Measurements from ENCODE around the gene LGALS7B.
"Not testable (repeated sequence)": the region's sequence is repeated elsewhere in the genome, so short reads cannot be mapped to it uniquely, and the experiment has no call there.

The LGALS7B gene

DNA sequence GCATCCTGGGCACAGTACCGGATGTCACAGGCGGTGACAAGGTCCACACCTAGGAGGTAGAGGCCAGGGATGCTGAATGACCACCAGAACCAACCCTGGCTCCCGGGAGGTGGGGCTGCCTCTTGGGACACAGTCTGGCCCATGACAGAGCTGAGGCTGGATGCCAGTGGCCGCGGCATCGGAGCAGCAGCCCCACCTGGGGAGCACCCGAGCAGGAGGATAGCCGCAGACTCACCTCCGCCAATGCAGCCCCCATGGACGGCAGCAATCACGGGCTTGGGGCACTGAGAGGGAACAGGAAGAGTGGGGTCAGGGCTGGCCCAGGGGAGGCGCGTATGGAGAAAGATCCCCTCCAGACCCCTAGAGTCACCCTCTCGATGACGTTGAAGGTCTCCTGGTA, 28.1 kb downstream of the LGALS7B start:
- no peaks in the 10 kb centered on the region for H3K9me3 ChIP-seq (ENCODE audit: control insufficient read depth in 5 of 5, low read length in 5 of 5)
- no peak overlapping the region for H3K9ac ChIP-seq (ENCODE audit: low read length in 5 of 5)
- H3K4me3 ChIP-seq (ENCODE audit: low read depth in 1 of 5, low read length in 5 of 5), result no peak overlapping the region
- H3K27me3 ChIP-seq (ENCODE audit: control insufficient read depth in 5 of 5, insufficient read depth in 4 of 5, low read length in 5 of 5), result no peaks in the 10 kb centered on the region
- H3K4me1 ChIP-seq (ENCODE audit: control insufficient read depth in 5 of 5, insufficient read depth in 5 of 5, low read length in 5 of 5), result peaks cover 0 to 6% (median 0%) of the 10 kb centered on the region in 5 donors
- H3K27ac ChIP-seq (ENCODE audit: low read depth, low read length), result no peak overlapping the region
- H3K36me3 ChIP-seq (ENCODE audit: control insufficient read depth in 5 of 5, insufficient read depth in 5 of 5, low read length in 5 of 5), result peaks cover 0 to 59% (median 54%) of the 10 kb centered on the region in 5 donors

GRCh38 chr19:38819231-38819920, 30.4 kb downstream of the LGALS7B start:
- Histone ChIP-seq H3K4me3 (ENCODE audit: low read depth in 1 of 5, low read length in 5 of 5) (no peak overlapping the region), H3K4me1 (ENCODE audit: control insufficient read depth in 5 of 5, insufficient read depth in 5 of 5, low read length in 5 of 5) (peaks cover 0 to 6% (median 0%) of the 10 kb centered on the region in 5 donors), H3K27ac (ENCODE audit: low read depth, low read length) (no peak overlapping the region), H3K9me3 (ENCODE audit: control insufficient read depth in 5 of 5, low read length in 5 of 5) (no peaks in the 10 kb centered on the region), H3K27me3 (ENCODE audit: control insufficient read depth in 5 of 5, insufficient read depth in 4 of 5, low read length in 5 of 5) (no peaks in the 10 kb centered on the region), H3K36me3 (ENCODE audit: control insufficient read depth in 5 of 5, insufficient read depth in 5 of 5, low read length in 5 of 5) (peaks cover 0 to 63% (median 56%) of the 10 kb centered on the region in 5 donors), H3K9ac (ENCODE audit: low read length in 5 of 5) (no peak overlapping the region)

GRCh38 chr19:38821230-38821825, 32.3 kb downstream of the LGALS7B start:
- not testable (repeated sequence) for H3K27ac ChIP-seq (ENCODE audit: low read depth, low read length); H3K4me1 ChIP-seq (ENCODE audit: control insufficient read depth in 5 of 5, insufficient read depth in 5 of 5, low read length in 5 of 5); H3K9ac ChIP-seq (ENCODE audit: low read length in 5 of 5); H3K9me3 ChIP-seq (ENCODE audit: control insufficient read depth in 5 of 5, low read length in 5 of 5); H3K4me3 ChIP-seq (ENCODE audit: low read depth in 1 of 5, low read length in 5 of 5); H3K27me3 ChIP-seq (ENCODE audit: control insufficient read depth in 5 of 5, insufficient read depth in 4 of 5, low read length in 5 of 5)
- peaks cover 0 to 57% (median 42%) of the 10 kb centered on the region in 5 donors for H3K36me3 ChIP-seq (ENCODE audit: control insufficient read depth in 5 of 5, insufficient read depth in 5 of 5, low read length in 5 of 5)

DNA sequence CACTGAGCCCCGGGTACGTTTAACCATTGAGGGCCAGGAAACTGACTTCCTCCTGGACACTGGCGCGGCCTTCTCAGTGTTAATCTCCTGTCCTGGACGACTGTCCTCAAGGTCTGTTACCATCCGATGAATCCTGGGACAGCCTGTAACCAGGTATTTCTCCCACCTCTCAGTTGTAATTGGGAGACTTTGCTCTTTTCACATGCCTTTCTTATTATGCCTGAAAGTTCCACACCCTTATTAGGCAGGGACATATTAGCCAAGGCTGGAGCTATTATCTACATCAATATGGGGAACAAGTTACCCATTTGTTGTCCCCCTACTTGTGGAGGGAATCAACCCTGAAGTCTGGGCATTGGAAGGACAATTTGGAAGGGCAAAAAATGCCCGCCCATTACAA, 36.9 kb downstream of the LGALS7B start:
- not testable (repeated sequence) for H3K27me3 ChIP-seq (ENCODE audit: control insufficient read depth in 5 of 5, insufficient read depth in 4 of 5, low read length in 5 of 5); H3K4me3 ChIP-seq (ENCODE audit: low read depth in 1 of 5, low read length in 5 of 5); H3K27ac ChIP-seq (ENCODE audit: low read depth, low read length); H3K9me3 ChIP-seq (ENCODE audit: control insufficient read depth in 5 of 5, low read length in 5 of 5); H3K9ac ChIP-seq (ENCODE audit: low read length in 5 of 5)
- Histone ChIP-seq H3K4me1 (ENCODE audit: control insufficient read depth in 5 of 5, insufficient read depth in 5 of 5, low read length in 5 of 5) (peaks cover 2 to 28% (median 21%) of the 10 kb centered on the region in 5 donors), H3K36me3 (ENCODE audit: control insufficient read depth in 5 of 5, insufficient read depth in 5 of 5, low read length in 5 of 5) (peaks cover 0 to 44% (median 21%) of the 10 kb centered on the region in 5 donors)

GRCh38 chr19:38826856-38827551, 38.0 kb downstream of the LGALS7B start:
- Histone ChIP-seq H3K36me3 (ENCODE audit: control insufficient read depth in 5 of 5, insufficient read depth in 5 of 5, low read length in 5 of 5) (peaks cover 0 to 41% (median 17%) of the 10 kb centered on the region in 5 donors), H3K27me3 (ENCODE audit: control insufficient read depth in 5 of 5, insufficient read depth in 4 of 5, low read length in 5 of 5) (no peaks in the 10 kb centered on the region), H3K27ac (ENCODE audit: low read depth, low read length) (no peak overlapping the region), H3K4me3 (ENCODE audit: low read depth in 1 of 5, low read length in 5 of 5) (no peak overlapping the region), H3K4me1 (ENCODE audit: control insufficient read depth in 5 of 5, insufficient read depth in 5 of 5, low read length in 5 of 5) (peaks cover 5 to 34% (median 28%) of the 10 kb centered on the region in 5 donors), H3K9me3 (ENCODE audit: control insufficient read depth in 5 of 5, low read length in 5 of 5) (no peaks in the 10 kb centered on the region), H3K9ac (ENCODE audit: low read length in 5 of 5) (peak overlapping the region in 2 of 5 donors; percentile 26 to 48)

DNA sequence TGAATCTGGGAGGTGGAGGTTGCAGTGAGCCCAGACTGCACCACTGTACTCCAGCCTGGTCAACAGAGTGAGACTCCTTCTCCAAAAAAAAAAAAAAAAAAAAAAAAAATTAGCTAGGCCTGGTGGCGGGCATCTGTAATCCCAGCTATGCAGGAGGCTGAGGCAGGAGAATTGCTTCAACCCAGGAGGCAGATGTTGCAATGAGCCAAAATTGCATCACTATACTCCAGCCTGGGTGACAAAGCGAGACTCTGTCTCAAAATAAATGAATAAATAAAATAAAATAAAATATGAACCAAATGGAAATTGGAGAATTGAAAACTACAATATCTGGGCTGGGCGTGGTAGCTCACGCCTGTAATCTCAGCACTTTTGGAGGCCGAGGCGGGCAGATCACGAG, 40.2 kb downstream of the LGALS7B start:
- Histone ChIP-seq H3K4me1 (ENCODE audit: control insufficient read depth in 5 of 5, insufficient read depth in 5 of 5, low read length in 5 of 5) (peaks cover 5 to 43% (median 34%) of the 10 kb centered on the region in 5 donors), H3K27ac (ENCODE audit: low read depth, low read length) (peak overlapping the region; percentile 100), H3K36me3 (ENCODE audit: control insufficient read depth in 5 of 5, insufficient read depth in 5 of 5, low read length in 5 of 5) (peaks cover 0 to 32% (median 10%) of the 10 kb centered on the region in 5 donors)
- H3K27me3 ChIP-seq (ENCODE audit: control insufficient read depth in 5 of 5, insufficient read depth in 4 of 5, low read length in 5 of 5); H3K9ac ChIP-seq (ENCODE audit: low read length in 5 of 5); H3K9me3 ChIP-seq (ENCODE audit: control insufficient read depth in 5 of 5, low read length in 5 of 5); H3K4me3 ChIP-seq (ENCODE audit: low read depth in 1 of 5, low read length in 5 of 5): not testable (repeated sequence)

GRCh38 chr19:38830039-38830733, 41.2 kb downstream of the LGALS7B start:
- Histone ChIP-seq H3K9me3 (ENCODE audit: control insufficient read depth in 5 of 5, low read length in 5 of 5) (no peaks in the 10 kb centered on the region), H3K9ac (ENCODE audit: low read length in 5 of 5) (peak overlapping the region in 2 of 5 donors; percentile 78 to 98), H3K27me3 (ENCODE audit: control insufficient read depth in 5 of 5, insufficient read depth in 4 of 5, low read length in 5 of 5) (no peaks in the 10 kb centered on the region), H3K4me3 (ENCODE audit: low read depth in 1 of 5, low read length in 5 of 5) (peak overlapping the region in 2 of 5 donors; percentile 97 to 99), H3K27ac (ENCODE audit: low read depth, low read length) (peak overlapping the region; percentile 100), H3K4me1 (ENCODE audit: control insufficient read depth in 5 of 5, insufficient read depth in 5 of 5, low read length in 5 of 5) (peaks cover 5 to 43% (median 34%) of the 10 kb centered on the region in 5 donors), H3K36me3 (ENCODE audit: control insufficient read depth in 5 of 5, insufficient read depth in 5 of 5, low read length in 5 of 5) (peaks cover 0 to 34% (median 10%) of the 10 kb centered on the region in 5 donors)

DNA sequence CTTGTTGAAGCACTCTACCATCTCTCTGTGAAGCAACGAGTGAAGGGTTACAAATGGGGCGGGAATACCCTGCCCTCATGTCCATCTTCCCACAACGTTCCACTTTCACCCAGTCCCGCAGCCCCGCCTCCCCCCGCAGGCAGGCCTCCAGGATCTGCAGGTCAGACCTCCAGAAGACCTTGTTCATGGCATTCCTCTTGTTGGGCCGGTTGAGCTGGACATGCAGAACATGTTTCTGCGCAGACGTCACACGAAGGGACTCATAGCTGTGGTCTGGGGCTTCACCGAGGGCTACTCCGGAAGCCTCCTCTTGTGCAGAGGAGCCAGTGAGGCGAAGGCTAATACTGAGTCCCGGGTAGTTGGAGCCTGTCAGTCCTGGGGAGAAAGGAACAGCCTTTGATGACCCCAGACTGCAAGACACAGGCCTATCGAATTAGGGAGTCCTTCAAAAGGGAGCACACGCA, 42.2 kb downstream of the LGALS7B start:
- Histone ChIP-seq H3K4me3 (ENCODE audit: low read depth in 1 of 5, low read length in 5 of 5) (peak overlapping the region; percentile 73 to 99 (median 95)), H3K9ac (ENCODE audit: low read length in 5 of 5) (peak overlapping the region; percentile 78 to 98 (median 94)), H3K9me3 (ENCODE audit: control insufficient read depth in 5 of 5, low read length in 5 of 5) (no peaks in the 10 kb centered on the region), H3K36me3 (ENCODE audit: control insufficient read depth in 5 of 5, insufficient read depth in 5 of 5, low read length in 5 of 5) (peaks cover 0 to 36% (median 19%) of the 10 kb centered on the region in 5 donors), H3K4me1 (ENCODE audit: control insufficient read depth in 5 of 5, insufficient read depth in 5 of 5, low read length in 5 of 5) (peaks cover 5 to 43% (median 34%) of the 10 kb centered on the region in 5 donors), H3K27me3 (ENCODE audit: control insufficient read depth in 5 of 5, insufficient read depth in 4 of 5, low read length in 5 of 5) (no peaks in the 10 kb centered on the region), H3K27ac (ENCODE audit: low read depth, low read length) (peak overlapping the region; percentile 100)

- H3K9ac ChIP-seq (ENCODE audit: low read length in 5 of 5), result no peak overlapping the region
- H3K4me3 ChIP-seq (ENCODE audit: low read depth in 1 of 5, low read length in 5 of 5), result no peak overlapping the region
- H3K27ac ChIP-seq (ENCODE audit: low read depth, low read length), result peak overlapping the region; percentile 100
- no peaks in the 10 kb centered on the region for H3K27me3 ChIP-seq (ENCODE audit: control insufficient read depth in 5 of 5, insufficient read depth in 4 of 5, low read length in 5 of 5)
- H3K36me3 ChIP-seq (ENCODE audit: control insufficient read depth in 5 of 5, insufficient read depth in 5 of 5, low read length in 5 of 5), result peaks cover 0 to 44% (median 28%) of the 10 kb centered on the region in 5 donors
- no peaks in the 10 kb centered on the region for H3K9me3 ChIP-seq (ENCODE audit: control insufficient read depth in 5 of 5, low read length in 5 of 5)
- H3K4me1 ChIP-seq (ENCODE audit: control insufficient read depth in 5 of 5, insufficient read depth in 5 of 5, low read length in 5 of 5), result peaks cover 5 to 34% (median 27%) of the 10 kb centered on the region in 5 donors
Measured at GRCh38 chr19:38833092-38833425, 44.1 kb downstream of the LGALS7B start.
